Mesendoderm (in vitro differentiated cells): Measurements from ENCODE around the gene PI4KA.

ENCODE experiments used
- DNase-seq: peaks from one replicate; pipeline ENCODE4 v3.0.0; 2013
- H2AK5ac ChIP-seq: 2 replicates; pipeline ENCODE4 v1.6.1; 2013; ENCODE audit warnings: low read length, inconsistent platforms
- H2BK120ac ChIP-seq: 2 replicates; pipeline ENCODE4 v1.6.1; 2013; ENCODE audit warnings: low read depth, mild to moderate bottlenecking, low read length, moderate library complexity, mixed read lengths
- H2BK15ac ChIP-seq: replicated peaks from 2 replicates; pipeline ENCODE4 v1.6.1; 2013; ENCODE audit warnings: low read depth, mild to moderate bottlenecking, moderate library complexity
- H2BK5ac ChIP-seq: 2 replicates; pipeline ENCODE4 v1.6.1; 2013; ENCODE audit warnings: low read length, inconsistent platforms
- H3K18ac ChIP-seq: 2 replicates; pipeline ENCODE4 v1.6.1; 2013; ENCODE audit warnings: mild to moderate bottlenecking, low read length, mixed read lengths
- H3K23ac ChIP-seq: one replicate; pipeline ENCODE4 v1.6.1; 2013; ENCODE audit warnings: low read length
- H3K27ac ChIP-seq: 2 replicates; pipeline ENCODE4 v1.5.1; 2013; ENCODE audit warnings: low read depth, mild to moderate bottlenecking, inconsistent platforms, low read length, moderate library complexity
- H3K27me3 ChIP-seq: 2 replicates; pipeline ENCODE4 v1.6.1; 2013; ENCODE audit warnings: low read length, control low read depth, mild to moderate bottlenecking, inconsistent platforms; ENCODE audit not compliant: insufficient read depth, poor library complexity
- H3K36me3 ChIP-seq: 2 replicates; pipeline ENCODE4 v1.6.1; 2013; ENCODE audit warnings: low read length, inconsistent platforms; ENCODE audit not compliant: control insufficient read depth, insufficient read depth
- H3K4ac ChIP-seq: one replicate; pipeline ENCODE4 v1.6.1; 2013; ENCODE audit warnings: low read depth, mild to moderate bottlenecking, low read length, moderate library complexity
- H3K4me1 ChIP-seq: 2 replicates; pipeline ENCODE4 v1.6.1; 2013; ENCODE audit warnings: low read depth, low read length, inconsistent platforms; ENCODE audit not compliant: control insufficient read depth
- H3K4me2 ChIP-seq: 2 replicates; pipeline ENCODE4 v1.6.1; 2013; ENCODE audit warnings: low read length
- H3K4me3 ChIP-seq: 2 replicates; pipeline ENCODE4 v1.5.1; 2013; ENCODE audit warnings: mild to moderate bottlenecking, low read length
- H3K56ac ChIP-seq: one replicate; pipeline ENCODE4 v1.6.1; 2013; ENCODE audit warnings: low read length
- H3K79me1 ChIP-seq: 2 replicates; pipeline ENCODE4 v1.6.1; 2013; ENCODE audit warnings: low read length, inconsistent platforms
- H3K79me2 ChIP-seq: 2 replicates; pipeline ENCODE4 v1.6.1; 2013; ENCODE audit warnings: mild to moderate bottlenecking, low read length; ENCODE audit not compliant: control insufficient read depth, insufficient read depth
- H3K9ac ChIP-seq: 2 replicates; pipeline ENCODE4 v1.6.1; 2013; ENCODE audit warnings: low read length, inconsistent platforms
- H4K5ac ChIP-seq: one replicate; pipeline ENCODE4 v1.6.1; 2013; ENCODE audit warnings: low read length
- H4K8ac ChIP-seq: one replicate; pipeline ENCODE4 v1.6.1; 2013; ENCODE audit warnings: low read depth, mild to moderate bottlenecking, control low read depth, low read length, moderate library complexity
- WGBS: extraction: QIAGEN DNeasy Blood & Tissue Kit; methylation state at CpG from one replicate; pipeline ENCODE4 v1.1.7; 2013; ENCODE audit warnings: low lambda C conversion rate, missing lambda C conversion rate; ENCODE audit not compliant: insufficient coverage; ENCODE audit errors: extremely low coverage; 5-methylcytosine and 5-hydroxymethylcytosine counted together

PI4KA gene

DNA sequence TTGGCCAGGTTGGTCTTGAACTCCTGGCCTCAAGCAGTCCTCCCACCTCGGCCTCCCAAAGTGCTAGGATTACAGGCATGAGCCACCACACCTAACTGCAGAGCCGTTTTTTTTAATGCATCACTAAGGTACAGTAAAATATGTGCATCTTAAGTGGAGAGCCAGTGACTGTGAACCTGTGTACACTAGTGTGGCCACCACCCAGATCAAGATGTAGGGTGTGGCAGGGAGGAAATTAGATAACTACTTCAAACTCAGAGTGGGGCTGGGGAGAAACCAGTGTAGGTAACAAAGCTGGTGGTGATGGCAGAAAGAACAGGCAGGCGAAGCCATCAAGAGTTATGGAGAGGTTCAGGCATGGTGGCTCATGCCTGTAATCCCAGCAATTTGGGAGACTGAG lies 14.6 kb upstream of the PI4KA start:
- no CpG with 5 or more reads among the region's 3 CpGs for WGBS
- H3K4me1 ChIP-seq: no peaks in the 10 kb centered on the region

DNA sequence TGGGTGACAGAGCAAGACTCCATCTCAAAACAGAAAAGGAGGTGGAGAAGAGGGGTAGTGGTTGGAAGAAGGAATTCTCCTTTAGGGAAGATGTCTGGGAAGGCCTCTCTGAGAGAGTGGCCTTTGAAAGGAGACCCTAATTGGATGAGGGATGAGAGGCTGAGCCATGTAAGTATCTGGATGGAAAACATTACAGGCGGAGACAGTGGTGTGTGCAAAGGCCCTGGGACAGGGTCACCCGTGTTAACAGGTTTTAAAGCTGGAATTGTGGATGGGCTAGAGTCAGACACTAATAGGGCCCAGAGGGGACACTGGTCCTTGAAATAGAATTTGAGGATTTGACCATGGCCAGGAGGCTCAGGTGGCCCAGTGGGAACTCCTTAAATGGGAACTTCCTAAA lies 10.6 kb upstream of the PI4KA start:
- no peak overlapping the region for H3K18ac ChIP-seq
- H3K9ac ChIP-seq: no peak overlapping the region
- H3K4me3 ChIP-seq: no peak overlapping the region
- H3K56ac ChIP-seq: no peak overlapping the region
- no peak overlapping the region for H3K4me2 ChIP-seq
- H4K5ac ChIP-seq: no peak overlapping the region
- H2BK120ac ChIP-seq: no peak overlapping the region
- H3K27me3 ChIP-seq: no peaks in the 10 kb centered on the region
- H3K27ac ChIP-seq: no peak overlapping the region
- H2AK5ac ChIP-seq: no peak overlapping the region
- no peaks in the 10 kb centered on the region for H3K79me1 ChIP-seq
- H3K36me3 ChIP-seq: no peaks in the 10 kb centered on the region
- no peak overlapping the region for H2BK5ac ChIP-seq
- no peaks in the 10 kb centered on the region for H3K79me2 ChIP-seq
- no peak for DNase-seq
- no peak overlapping the region for H2BK15ac ChIP-seq
- H3K23ac ChIP-seq: no peak overlapping the region
- H4K8ac ChIP-seq: no peak overlapping the region
- H3K4ac ChIP-seq: no peak overlapping the region
- H3K4me1 ChIP-seq: no peaks in the 10 kb centered on the region
- no CpG with 5 or more reads among the region's 2 CpGs for WGBS

More for the DNA sequence above, 14.6 kb upstream of the PI4KA start:
- no peak overlapping the region for H2BK5ac ChIP-seq
- no peak overlapping the region for H2BK15ac ChIP-seq
- H3K56ac ChIP-seq: no peak overlapping the region
- no peak for DNase-seq
- no peak overlapping the region for H2BK120ac ChIP-seq
- H3K4ac ChIP-seq: no peak overlapping the region
- no peaks in the 10 kb centered on the region for H3K79me1 ChIP-seq
- H2AK5ac ChIP-seq: no peak overlapping the region
- no peak overlapping the region for H3K4me2 ChIP-seq
- H3K9ac ChIP-seq: no peak overlapping the region
- no peaks in the 10 kb centered on the region for H3K79me2 ChIP-seq
- H3K36me3 ChIP-seq: no peaks in the 10 kb centered on the region
- H3K18ac ChIP-seq: no peak overlapping the region
- H4K8ac ChIP-seq: no peak overlapping the region
- H3K4me3 ChIP-seq: no peak overlapping the region
- H4K5ac ChIP-seq: no peak overlapping the region
- no peak overlapping the region for H3K23ac ChIP-seq
- H3K27ac ChIP-seq: no peak overlapping the region
- no peaks in the 10 kb centered on the region for H3K27me3 ChIP-seq

DNA sequence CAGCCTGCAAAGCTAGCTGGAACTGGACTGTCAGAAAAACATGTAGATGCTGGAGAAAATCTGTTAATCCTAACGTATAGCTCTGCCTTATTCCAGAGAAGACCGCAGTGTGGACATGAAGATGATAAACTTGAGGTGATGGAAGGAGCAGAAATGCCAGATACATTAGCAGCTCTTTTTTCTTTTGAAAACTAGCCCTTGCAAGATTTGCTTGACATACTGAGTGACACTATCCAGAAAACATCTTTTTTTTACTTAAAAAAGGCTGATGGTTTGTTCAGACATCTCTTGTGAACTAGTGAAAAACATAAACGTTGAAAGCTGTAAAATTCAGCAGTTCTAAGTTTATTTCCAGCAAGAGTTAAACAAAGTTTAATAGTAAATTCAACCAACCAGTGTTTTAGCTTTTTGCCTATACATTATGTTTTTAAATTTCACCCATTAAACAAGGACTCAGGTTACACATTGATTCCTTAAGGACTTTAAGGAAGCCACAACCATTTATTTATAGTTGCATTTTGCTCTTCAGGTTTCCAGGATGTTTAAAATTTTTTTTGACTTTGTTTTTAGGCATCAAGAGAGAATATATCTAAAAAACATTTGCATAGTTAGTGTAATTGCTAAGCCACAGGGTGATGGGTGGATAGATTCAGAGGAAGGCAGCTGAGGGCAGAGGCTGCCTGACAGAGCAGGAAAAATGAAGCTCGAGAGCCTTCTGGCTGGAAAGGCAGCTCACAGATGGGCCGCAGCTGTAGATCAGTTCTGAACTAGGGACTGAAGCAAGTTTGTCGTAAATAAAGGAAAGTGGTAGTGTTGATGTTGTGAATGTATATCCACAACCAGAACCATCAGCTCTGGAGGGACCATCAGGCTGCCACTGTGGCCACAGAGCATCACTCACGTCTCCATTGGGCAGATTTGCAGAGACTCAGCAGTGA lies 9.7 kb upstream of the PI4KA start:
- Histone ChIP-seq H3K4me3 (no peak overlapping the region), H3K36me3 (no peaks in the 10 kb centered on the region), H2AK5ac (no peak overlapping the region), H2BK15ac (no peak overlapping the region), H2BK5ac (no peak overlapping the region), H3K9ac (no peak overlapping the region), H3K4me1 (no peaks in the 10 kb centered on the region), H3K23ac (no peak overlapping the region), H3K27me3 (no peaks in the 10 kb centered on the region), H2BK120ac (no peak overlapping the region), H4K5ac (no peak overlapping the region), H3K79me1 (no peaks in the 10 kb centered on the region), H3K18ac (no peak overlapping the region), H3K56ac (no peak overlapping the region), H3K79me2 (no peaks in the 10 kb centered on the region), H3K4ac (no peak overlapping the region), H4K8ac (no peak overlapping the region), H3K27ac (no peak overlapping the region), H3K4me2 (no peak overlapping the region)
- WGBS: no CpG with 5 or more reads among the region's 7 CpGs
- DNase-seq: no peak

DNA sequence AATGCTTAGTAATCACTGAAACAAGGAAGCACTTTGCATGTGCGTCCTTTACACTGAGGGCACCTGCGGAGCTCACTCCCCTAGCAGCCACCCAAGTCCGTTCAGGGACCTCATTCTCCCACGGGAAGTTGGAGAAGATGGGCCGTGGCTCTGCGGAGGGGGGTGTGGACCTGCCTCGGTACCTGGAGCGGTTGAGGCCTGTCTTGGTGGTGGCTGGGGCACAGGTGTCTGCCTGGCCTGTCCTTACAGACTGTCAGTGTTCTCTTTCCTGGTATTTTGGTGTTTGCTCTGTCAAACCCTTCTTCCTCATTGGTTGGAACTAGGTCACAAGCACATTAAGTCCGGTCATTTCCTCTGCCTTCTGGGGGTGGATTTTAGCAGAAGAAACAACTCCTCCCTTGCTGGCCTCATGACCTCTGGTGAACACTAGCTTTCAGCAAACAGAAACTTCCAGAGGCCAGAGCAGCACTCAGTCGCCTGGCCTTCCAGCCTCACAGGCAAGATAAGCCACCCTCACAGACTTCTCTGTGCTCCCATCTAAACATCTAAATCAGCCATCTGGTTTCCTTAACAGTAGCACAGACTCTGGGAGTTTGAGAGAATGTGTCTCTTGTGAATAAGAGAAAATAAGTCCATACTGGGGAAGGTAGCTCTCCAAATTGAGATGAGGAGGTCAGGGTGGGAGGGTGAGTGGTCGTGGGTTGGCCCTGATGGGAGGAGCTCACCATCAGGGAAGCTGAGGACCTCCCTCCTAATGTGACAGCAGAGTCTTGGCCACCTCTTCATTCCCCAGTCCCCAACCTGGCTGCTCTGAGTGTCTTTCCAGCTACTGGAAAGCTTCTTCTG lies 8.8 kb upstream of the PI4KA start:
- no peaks in the 10 kb centered on the region for H3K79me1 ChIP-seq
- no peak overlapping the region for H3K4ac ChIP-seq
- H2BK120ac ChIP-seq: no peak overlapping the region
- H3K27ac ChIP-seq: no peak overlapping the region
- no peaks in the 10 kb centered on the region for H3K36me3 ChIP-seq
- no peak for DNase-seq
- H3K4me1 ChIP-seq: no peaks in the 10 kb centered on the region
- H3K27me3 ChIP-seq: no peaks in the 10 kb centered on the region
- H4K8ac ChIP-seq: no peak overlapping the region
- no peak overlapping the region for H4K5ac ChIP-seq
- no peak overlapping the region for H3K56ac ChIP-seq
- no peak overlapping the region for H3K4me2 ChIP-seq
- no peak overlapping the region for H3K4me3 ChIP-seq
- H3K9ac ChIP-seq: no peak overlapping the region
- H3K79me2 ChIP-seq: no peaks in the 10 kb centered on the region
- no CpG with 5 or more reads among the region's 11 CpGs for WGBS
- no peak overlapping the region for H2BK15ac ChIP-seq
- H2BK5ac ChIP-seq: no peak overlapping the region
- H3K23ac ChIP-seq: no peak overlapping the region
- no peak overlapping the region for H2AK5ac ChIP-seq
- H3K18ac ChIP-seq: no peak overlapping the region

DNA sequence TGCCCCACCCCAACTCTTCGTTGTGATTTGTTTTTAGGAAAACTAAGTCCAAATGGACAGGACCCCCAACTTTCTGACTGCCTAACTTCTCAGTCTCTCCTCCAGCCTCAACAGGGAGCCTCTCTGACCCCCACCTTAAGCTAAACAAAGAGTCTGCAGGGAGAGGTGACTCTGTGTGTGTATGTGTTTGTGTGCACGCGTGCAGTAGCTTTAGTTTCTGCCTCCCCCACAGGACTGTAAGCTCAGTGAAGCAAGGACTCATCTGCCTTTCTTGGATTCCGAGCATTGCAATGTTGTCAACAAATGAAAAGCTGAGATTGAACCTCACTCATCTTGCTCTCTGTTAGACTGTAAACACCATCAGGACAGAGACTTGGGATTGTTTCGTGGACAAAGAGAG lies 8.1 kb upstream of the PI4KA start:
- H3K56ac ChIP-seq: no peak overlapping the region
- H2BK15ac ChIP-seq: no peak overlapping the region
- H3K79me1 ChIP-seq: no peaks in the 10 kb centered on the region
- H3K36me3 ChIP-seq: no peaks in the 10 kb centered on the region
- no peak for DNase-seq
- no peaks in the 10 kb centered on the region for H3K79me2 ChIP-seq
- no peak overlapping the region for H2AK5ac ChIP-seq
- H3K27me3 ChIP-seq: no peaks in the 10 kb centered on the region
- H2BK120ac ChIP-seq: no peak overlapping the region
- H3K4me1 ChIP-seq: no peaks in the 10 kb centered on the region
- no peak overlapping the region for H3K18ac ChIP-seq
- no peak overlapping the region for H3K9ac ChIP-seq
- no peak overlapping the region for H3K4ac ChIP-seq
- H3K23ac ChIP-seq: no peak overlapping the region
- no peak overlapping the region for H4K5ac ChIP-seq
- H2BK5ac ChIP-seq: no peak overlapping the region
- H3K27ac ChIP-seq: no peak overlapping the region
- H4K8ac ChIP-seq: no peak overlapping the region
- H3K4me2 ChIP-seq: no peak overlapping the region
- no CpG with 5 or more reads among the region's 5 CpGs for WGBS
- H3K4me3 ChIP-seq: no peak overlapping the region
